Stimulated activated CD4-positive, alpha-beta T cell treated with anti-CD3 and anti-CD28 coated beads, Interleukin-2, amount 100 ng/mL, for 48 hours (primary cell): ENCODE results near the gene NUCKS1.

Source experiments
- DNase-seq, 2 donors: peaks; one replicate each; pipeline ENCODE4 v3.0.0-alpha.2; 2020

NUCKS1 gene

DNA sequence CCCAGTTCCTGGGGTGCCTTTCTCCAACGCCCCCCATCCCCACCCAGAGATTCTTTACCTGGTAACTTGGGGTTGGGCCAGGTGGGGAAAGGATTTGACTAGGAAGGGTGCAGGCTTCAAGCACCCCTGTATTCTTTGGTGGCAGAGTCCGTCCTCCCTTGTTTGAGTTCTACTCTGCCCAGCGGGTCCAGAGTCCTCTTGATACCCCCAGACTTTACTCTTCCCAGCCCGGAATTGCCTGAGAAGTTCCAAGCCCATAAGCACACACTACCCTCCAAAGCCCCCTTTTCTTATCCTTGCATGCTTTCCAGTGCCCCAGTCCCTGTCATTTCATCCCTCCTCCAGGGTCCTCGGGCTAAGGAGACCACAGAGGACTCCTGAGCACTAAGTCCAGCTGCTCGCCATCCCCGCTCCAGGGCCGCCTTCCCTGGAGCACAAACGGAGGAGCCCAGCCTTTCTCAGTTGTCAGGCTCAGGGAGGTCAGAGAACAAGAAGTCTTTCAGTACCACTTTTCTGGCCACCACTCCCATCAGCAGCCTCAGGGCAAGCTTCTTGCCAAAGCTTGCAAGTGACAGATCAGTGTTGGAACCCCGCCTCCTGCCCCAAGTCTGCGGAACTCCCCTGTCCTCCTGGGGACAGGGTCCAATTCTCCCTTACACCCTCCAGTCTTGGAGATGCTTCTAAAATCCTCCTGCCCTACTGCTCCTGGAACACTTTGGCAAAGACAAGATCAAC, 81.9 kb downstream of the NUCKS1 start:
- DNase-seq = no peak

DNA sequence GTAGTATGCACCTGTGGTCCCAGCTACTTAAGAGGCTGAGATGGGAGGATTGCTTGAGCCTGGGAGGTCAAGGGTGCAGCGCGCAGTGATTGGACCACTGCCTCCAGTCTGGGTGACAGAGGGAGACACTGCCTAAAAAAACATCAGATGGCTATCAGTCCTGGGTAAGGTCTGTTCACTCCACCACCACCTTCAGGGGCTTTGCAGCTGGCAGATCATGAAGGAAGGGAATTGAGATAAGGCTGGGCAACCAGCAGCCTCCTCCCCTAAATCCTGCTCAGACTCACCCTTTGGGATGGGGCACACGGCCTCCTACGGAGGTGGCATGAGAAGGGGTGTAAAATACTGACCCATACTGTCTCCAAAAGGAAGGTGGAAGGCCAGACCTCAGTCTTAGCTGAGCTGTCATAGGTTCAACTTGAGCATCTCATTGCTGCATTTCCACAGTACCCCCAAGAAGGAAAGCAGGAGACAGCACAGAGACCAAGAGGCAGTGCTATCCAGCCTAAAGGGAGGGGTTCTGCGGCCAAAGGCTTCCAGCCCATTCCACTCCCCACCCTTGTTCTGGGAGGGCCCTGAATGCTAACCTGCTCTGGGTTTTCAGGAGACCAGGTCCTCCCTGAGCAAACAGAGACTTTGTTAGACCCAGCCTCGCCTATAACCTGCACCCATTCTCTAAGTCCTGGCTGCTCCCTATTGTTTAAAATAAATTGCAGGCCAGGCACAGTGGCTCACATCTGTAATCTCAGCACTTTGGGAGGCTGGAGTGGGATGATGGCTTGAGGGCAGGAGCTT, 83.4 kb downstream of the NUCKS1 start:
- no peak for DNase-seq

DNA sequence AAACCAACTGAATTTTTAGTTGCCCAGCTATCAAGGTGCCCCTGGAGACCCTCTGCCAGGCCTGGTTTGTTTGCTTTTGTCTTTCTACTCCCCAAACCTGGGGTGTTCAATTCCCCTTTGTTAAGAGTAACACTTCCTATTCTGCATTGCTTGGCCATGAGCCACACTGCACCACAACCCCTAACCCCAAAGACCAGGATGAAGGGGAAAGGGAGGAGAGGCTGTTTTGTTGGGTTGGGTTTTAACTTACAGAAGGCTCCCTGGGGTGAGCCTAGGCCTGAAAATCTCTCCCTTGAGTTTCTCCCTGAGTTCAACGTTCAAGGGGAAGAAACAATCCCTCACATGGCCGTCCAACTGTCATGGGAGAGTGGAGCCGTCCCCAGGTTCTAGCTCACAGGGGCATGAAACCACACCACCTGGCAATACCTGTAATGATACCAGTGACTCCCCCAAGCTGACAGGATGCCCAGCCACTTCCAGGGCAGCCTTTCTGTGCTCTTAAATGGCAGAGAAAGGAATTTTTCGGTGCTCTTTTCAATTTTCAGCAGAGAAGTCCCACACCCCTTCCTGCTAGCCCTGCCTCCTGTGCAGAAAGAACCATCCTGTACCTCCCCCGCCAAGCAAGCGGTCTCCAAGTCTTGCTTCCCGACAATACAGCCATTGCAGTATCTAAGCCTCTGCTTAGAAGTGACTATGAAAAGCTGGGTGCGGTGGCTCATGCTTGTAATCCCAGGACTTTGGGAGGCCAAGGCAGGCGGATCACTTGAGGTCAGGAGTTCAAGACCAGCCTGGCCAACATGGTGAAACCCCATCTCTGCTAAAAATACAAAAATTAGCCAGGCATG, 84.6 kb downstream of the NUCKS1 start:
- no peak for DNase-seq

DNA sequence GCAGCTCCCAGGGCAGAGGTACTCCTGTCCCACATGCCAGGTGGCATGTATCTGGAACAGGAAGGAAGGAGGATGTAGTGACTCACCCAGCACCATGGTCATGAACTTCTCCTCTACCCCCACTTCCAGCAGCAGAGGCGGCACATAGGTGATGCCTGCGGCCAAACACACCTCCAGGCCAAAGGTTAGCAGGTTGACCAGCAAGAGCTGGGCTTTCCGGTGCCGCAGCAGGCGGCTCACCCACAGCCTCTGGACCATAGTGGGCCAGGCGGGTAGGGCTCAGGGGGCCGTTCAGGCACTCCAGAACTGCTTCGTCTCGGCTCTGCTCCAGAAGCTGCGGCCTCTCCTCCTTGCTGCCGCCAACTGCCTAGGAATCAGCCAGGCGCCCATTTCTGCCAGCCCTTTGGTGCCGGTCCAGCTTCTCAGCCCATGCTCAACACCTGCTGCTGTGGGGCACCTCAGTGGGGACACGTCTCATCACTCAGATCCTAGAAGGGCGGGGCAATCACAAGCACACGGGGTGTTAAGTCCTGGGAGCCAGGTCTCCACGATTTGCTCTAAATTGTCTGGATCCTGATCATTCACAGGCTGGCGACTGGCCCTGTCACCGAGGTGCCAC, 85.5 kb downstream of the NUCKS1 start:
- no peak for DNase-seq

DNA sequence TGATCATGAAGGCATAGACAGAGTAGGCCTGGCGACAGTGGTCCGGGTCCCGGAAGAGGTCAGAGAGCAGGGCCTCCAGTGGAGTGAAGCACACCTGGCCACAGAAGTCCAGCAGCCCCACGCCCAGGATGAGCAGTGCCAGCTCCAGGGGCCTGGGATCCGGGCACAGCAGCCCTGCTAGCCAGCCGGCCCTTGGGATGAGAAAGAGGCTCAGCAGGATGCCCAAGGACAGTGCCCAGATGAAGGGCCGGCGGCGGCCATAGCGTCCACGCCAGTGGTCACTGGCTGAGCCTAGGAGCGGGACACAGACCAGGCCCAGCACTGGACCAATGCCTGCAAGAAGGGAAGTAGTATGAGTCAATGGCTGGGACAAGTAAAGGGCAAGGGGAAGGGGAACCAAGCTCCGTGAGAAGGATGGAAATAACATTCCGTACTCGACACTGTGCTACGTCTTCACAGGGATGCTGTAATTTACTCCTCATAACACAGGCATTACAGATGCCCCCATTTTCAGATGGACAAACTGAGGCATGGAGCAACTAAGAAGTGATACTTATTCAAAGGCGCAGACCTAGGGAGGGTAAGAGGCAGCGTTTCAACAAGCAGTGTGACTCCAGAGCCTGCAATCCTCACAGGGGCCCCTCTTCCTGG, 86.6 kb downstream of the NUCKS1 start:
- DNase-seq = no peak
